GM13977 (cell line): Measurements from ENCODE around the gene FICD.

ENCODE experiments used
- DNase-seq: peaks from one replicate; pipeline ENCODE4 v3.0.0; 2012; ENCODE audit warnings: low spot score
- in situ Hi-C: fragments of 300-500 bp; cut with MboI; formaldehyde crosslinking; loops from one replicate; pipeline ENCODE4 v1.12.0; 2022; ENCODE audit warnings: low sequenced_read_pairs, low pct_unique_long_range_greater_than_20kb, mixed read lengths, inconsistent platforms; ENCODE audit not compliant: unreplicated experiment
- TF ChIP-seq, protein P1 (sequence below): IDR thresholded peaks from 2 replicates; pipeline ENCODE4 v1.5.1; 2012; ENCODE audit warnings: mild to moderate bottlenecking, control low read depth; ENCODE audit not compliant: insufficient read depth; ENCODE audit errors: extremely low read depth, missing control alignments

The FICD gene

DNA sequence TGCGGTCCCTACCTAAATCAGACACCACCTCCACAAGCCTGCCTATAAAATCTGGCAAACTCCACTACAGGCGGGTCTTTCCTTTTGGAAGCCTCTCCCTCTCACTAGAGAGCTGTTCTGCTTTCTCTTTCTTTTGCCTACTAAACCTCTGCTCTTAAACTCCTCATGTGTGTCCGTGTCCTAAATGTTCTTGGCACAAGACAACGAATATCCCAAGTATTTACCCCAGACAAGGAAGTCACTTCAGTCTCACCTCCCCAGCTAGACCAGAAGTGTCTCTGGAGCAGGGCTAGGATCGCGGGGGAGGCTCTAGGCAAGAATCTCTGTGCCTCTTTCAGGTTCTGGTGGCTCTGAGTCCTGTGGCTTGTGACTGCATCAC, 37.2 kb upstream of the FICD start:
- no peak for DNase-seq
- TF ChIP-seq, protein P1, sequence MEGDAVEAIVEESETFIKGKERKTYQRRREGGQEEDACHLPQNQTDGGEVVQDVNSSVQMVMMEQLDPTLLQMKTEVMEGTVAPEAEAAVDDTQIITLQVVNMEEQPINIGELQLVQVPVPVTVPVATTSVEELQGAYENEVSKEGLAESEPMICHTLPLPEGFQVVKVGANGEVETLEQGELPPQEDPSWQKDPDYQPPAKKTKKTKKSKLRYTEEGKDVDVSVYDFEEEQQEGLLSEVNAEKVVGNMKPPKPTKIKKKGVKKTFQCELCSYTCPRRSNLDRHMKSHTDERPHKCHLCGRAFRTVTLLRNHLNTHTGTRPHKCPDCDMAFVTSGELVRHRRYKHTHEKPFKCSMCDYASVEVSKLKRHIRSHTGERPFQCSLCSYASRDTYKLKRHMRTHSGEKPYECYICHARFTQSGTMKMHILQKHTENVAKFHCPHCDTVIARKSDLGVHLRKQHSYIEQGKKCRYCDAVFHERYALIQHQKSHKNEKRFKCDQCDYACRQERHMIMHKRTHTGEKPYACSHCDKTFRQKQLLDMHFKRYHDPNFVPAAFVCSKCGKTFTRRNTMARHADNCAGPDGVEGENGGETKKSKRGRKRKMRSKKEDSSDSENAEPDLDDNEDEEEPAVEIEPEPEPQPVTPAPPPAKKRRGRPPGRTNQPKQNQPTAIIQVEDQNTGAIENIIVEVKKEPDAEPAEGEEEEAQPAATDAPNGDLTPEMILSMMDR = no peak
- in situ Hi-C loops = loop anchor here (25.0 kb wide), 1 partner anchor 491 kb away; no protein-coding TSS in a partner anchor

DNA sequence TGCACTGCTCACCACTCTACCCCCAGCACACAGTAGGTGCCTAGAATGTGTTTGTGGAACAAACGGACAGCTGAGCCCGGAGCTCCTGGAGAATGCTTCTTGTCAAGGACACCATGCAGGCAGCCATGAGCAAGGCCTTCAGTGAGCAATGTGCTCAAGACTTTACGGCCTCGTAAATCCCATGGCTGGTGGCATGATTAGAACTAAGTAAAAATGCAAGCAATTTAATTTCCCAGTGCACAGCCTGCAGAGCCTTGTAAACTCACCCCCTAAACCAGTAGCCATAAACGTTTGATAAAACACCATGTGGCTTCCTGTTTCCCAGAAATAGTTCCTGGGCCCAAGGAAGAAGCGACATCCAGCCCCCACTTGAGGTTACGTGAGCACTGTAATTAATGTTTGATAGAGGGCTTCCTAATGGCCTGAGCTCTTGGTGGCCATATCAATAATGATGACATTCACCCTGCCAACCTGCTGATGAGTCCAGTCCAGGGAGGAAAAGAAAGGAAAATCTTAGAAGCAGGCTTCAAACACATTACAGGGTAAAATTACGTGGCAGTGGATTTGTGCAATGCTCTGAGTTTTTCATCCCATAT, 36.4 kb upstream of the FICD start:
- TF ChIP-seq, protein P1 = no peak
- in situ Hi-C loops = loop anchor here (25.0 kb wide), 1 partner anchor 491 kb away; no protein-coding TSS in a partner anchor
- DNase-seq = no peak

DNA sequence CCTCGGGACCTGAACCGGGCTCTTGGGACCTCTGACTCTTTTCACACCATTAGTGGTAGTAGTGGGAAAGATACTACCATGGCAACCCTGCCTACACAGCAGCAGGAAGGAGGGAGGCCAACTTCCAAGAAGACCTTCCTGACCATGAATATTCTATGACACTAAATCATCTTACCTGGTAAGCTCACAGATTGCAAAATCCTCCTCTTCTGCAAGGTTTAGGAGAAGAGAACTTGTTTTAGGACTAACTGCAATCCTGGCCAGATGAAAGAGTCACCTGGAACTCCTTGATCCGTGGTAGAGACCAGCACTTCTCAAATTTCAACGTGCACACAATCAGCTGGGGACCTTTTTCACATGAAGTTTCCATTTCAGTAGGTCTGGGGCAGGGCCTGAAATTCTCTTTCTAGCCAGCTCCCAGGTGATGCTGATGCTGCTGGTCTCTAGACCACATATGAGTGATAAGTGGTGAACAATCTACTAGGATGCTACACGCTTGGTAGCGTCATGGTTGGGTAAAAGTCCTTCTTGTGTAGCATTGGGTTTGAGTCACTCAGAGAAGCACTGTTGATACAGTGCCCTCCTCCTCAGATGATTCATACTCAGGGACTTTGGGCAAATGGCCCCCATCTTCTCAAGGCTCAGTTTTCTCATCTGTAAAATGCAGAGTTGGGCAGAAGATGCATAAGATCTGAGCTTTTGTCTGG, 35.6 kb upstream of the FICD start:
- in situ Hi-C loops = loop anchor here (25.0 kb wide), 1 partner anchor 492 kb away; no protein-coding TSS in a partner anchor
- TF ChIP-seq, protein P1 = no peak
- no peak for DNase-seq

DNA sequence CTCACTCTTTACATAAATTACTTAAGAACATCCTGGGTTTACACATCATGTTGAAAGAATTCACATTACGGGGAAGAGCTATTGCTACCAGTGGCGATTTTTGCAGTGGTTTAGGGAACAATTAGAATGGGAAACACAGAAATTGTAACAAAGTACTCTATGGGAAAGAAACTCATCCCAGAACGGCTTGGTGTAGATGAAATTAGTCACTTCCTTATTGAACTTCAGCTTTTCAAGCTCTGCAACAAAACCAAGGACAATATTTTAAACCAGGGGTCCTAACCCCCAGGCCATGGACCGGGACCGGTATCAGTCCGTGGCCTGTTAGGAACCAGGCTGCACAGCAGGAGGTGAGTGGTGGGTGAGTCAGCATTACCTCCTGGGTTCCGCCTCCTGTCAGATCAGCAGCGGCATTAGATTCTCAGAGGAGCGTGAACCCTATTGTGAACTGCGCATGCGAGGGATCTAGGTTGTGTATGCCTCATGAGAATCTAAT, 32.3 kb upstream of the FICD start:
- TF ChIP-seq, protein P1 = no peak
- in situ Hi-C loops = loop anchor here (25.0 kb wide), 1 partner anchor 495 kb away; no protein-coding TSS in a partner anchor
- DNase-seq = no peak

DNA sequence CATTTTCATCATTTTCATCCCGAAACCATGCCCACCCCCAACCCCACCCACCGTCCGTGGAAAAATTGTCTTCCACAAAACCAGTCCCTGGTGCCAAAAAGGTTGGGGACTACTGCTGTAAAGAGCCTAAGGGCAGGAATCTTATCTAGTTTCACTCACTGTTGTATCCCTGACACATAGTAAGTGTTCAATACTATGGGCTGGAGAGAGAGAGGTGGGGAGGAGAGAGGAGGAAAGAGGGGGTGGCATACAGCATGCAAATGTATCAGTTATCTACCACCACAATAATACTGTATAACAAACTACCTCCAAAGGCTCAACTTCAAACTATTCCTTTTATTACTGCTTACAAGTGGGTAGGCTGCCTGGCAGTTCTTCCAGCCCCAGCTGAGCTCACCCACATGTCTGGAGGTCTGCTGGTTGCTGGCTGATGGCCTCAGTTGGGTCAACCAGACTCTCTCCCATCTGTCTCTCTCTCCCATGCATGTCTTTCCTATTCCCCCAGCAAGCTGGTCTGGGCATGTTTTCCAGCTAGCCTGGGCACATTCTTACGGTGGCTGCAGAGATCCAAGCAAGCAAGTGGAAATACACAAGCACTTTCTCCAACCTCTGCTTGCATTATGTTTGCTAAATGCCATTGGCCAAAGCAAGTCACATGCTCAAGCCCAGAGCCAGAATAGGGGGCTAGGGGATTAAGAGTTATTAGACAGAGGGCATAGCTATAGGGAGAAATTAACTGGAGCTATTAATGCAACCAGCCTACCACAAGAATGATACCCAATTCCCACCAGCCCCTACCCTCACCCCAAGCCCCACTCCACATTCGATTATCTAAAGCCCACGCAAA, 31.6 kb upstream of the FICD start:
- in situ Hi-C loops = loop anchor here (25.0 kb wide), 1 partner anchor 496 kb away; no protein-coding TSS in a partner anchor

More for the DNA sequence above, 31.6 kb upstream of the FICD start:
- no peak for DNase-seq
- TF ChIP-seq, protein P1 = no peak
